Ishikawa (cell line): Measurements from ENCODE around the gene NMB.
A peak's percentile ranks its signal among the peaks of the same experiment; 100 is the strongest.

Experiments used
- CEBPB ChIP-seq: IDR thresholded peaks from 2 replicates; pipeline ENCODE4 v1.6.1; 2012
- CREB1 ChIP-seq: IDR thresholded peaks from 2 replicates; pipeline ENCODE4 v1.6.1; 2012; ENCODE audit warnings: low read depth
- EGR1 ChIP-seq: IDR thresholded peaks from 2 replicates; pipeline ENCODE4 v1.6.1; 2012
- EP300 ChIP-seq: IDR thresholded peaks from 2 replicates; pipeline ENCODE4 v1.6.1; 2012; ENCODE audit warnings: borderline replicate concordance
- FOXM1 ChIP-seq: IDR thresholded peaks from 2 replicates; pipeline ENCODE4 v1.6.1; 2012; ENCODE audit warnings: low read depth, borderline replicate concordance
- MAX ChIP-seq: IDR thresholded peaks from 2 replicates; pipeline ENCODE4 v1.6.1; 2012
- NFIC ChIP-seq: IDR thresholded peaks from 2 replicates; pipeline ENCODE4 v1.6.1; 2012
- RAD21 ChIP-seq: IDR thresholded peaks from 2 replicates; pipeline ENCODE4 v1.6.1; 2012; ENCODE audit warnings: low read depth
- REST ChIP-seq: IDR thresholded peaks from 2 replicates; pipeline ENCODE4 v1.6.1; 2012; ENCODE audit warnings: low read depth, mild to moderate bottlenecking
- TAF1 ChIP-seq: IDR thresholded peaks from 2 replicates; pipeline ENCODE4 v1.6.1; 2012; ENCODE audit warnings: low read depth, mild to moderate bottlenecking
- TCF12 ChIP-seq: IDR thresholded peaks from 2 replicates; pipeline ENCODE4 v1.6.1; 2012; ENCODE audit warnings: low read depth
- TEAD4 ChIP-seq: IDR thresholded peaks from 2 replicates; pipeline ENCODE4 v1.6.1; 2012
- USF1 ChIP-seq: IDR thresholded peaks from 2 replicates; pipeline ENCODE4 v1.6.1; 2012
- YY1 ChIP-seq: IDR thresholded peaks from 2 replicates; pipeline ENCODE4 v1.6.1; 2012; ENCODE audit warnings: low read depth
- ZBTB7A ChIP-seq: IDR thresholded peaks from 2 replicates; pipeline ENCODE4 v1.6.1; 2012; ENCODE audit warnings: low read depth

NMB gene

DNA sequence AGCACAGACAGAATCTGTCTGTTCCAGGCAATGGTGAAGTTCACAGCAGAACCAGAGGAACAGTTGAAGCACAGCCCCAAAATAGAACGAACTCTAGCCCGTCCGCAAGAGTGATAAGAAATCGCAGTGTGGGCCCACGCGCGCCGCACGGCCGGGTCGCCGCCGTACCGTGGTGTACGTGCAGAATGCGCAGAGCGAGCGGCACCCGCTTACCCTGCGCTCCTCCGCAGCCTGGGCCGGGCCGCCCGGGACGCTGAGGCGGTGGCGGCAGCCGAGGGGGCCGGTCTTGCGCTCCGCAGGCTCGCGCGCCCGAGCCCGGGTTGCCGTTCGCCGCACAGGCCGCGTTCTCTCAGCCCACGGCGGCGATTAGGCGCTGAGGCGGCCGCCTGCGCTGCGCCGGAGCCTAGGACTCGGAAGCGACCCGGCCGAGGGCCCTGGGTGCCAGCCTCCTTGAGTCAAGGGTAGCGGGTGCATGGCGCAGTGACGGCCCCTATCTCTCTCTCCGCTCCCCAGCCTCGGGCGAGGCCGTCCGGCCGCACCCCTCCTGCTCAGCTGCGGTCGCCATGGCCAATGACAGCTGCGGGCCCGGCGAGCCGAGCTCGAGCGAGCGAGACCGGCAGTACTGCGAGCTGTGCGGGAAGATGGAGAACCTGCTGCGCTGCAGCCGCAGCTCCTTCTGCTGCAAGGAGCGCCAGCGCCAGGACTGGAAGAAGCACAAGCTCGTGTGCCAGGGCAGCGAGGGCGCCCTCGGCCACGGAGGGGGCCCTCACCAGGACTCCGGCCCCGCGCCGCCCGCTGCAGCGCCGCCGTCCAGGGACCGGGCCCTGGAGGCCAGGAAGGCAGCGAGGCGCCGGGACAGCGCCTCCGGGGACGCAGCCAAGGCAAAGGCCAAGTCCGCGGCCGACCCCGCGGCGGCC lies 24.4 kb downstream of the NMB start:
- no peak; the same call in 1 of the 2 replicates for TF ChIP-seq TCF12
- TF ChIP-seq TAF1: peak; percentile 18; the same call in 1 of the 2 replicates
- TF ChIP-seq NFIC: no peak
- peak; percentile 26; the same call in 1 of the 2 replicates for TF ChIP-seq MAX
- 0 out of 2 replicates have a peak, but pooled peaks have one; percentile 41 for TF ChIP-seq YY1

- TF ChIP-seq YY1 (0 out of 2 replicates have a peak, but pooled peaks have one; percentile 20), EP300 (no peak)
Observed at GRCh38 chr15:84631706-84632272, 26.2 kb downstream of the NMB start.

DNA sequence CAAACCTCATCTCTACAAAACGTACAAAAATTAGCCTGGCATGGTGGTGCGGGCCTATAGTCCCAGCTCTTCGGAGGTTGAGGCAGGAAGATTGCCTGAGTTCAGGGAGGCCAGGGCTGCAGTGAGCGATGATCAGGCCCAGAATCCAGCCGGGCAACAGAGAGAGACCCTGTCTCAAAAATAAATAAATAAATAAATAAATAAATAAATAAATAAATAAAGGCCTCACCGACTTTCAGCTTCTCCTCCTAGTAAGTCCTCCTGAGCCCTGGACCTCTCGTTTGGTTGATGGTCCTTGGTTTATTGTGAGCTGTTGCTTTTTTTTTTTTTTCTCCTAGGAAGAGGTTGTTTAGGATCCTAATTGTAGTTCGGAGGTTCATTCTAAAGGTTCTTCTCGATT lies 29.0 kb downstream of the NMB start:
- TF ChIP-seq RAD21 (no peak), ZBTB7A (no peak), CEBPB (no peak), EP300 (no peak), USF1 (no peak), EGR1 (no peak), MAX (no peak), TCF12 (no peak), FOXM1 (no peak), TEAD4 (no peak), NFIC (no peak), CREB1 (no peak), YY1 (no peak)

DNA sequence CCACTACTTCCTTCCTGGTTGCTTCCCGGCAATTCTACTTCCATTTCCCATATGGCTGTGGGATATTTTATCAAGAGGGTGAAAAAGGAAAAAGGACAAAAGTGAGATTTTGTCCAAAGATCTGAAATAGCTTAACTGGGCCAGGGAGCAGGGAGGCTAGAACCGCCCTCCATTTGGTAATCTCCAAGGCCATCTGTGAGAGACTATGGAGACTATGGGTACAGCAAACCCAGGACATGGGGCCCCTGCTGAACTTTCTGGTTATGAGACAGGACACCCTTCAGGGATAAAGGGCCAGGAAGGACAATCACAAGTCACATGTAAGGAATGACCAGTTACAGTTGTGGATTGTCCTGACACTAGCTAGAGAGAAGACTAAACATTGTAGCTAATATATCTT lies 32.9 kb downstream of the NMB start:
- TF ChIP-seq MAX: no peak

GRCh38 chr15:84624359-84624758 lies 33.6 kb downstream of the NMB start:
- no peak for TF ChIP-seq ZBTB7A
- TF ChIP-seq TEAD4: no peak
- TF ChIP-seq FOXM1: no peak
- TF ChIP-seq RAD21: no peak
- no peak for TF ChIP-seq EGR1
- no peak for TF ChIP-seq TAF1
- no peak for TF ChIP-seq TCF12
- no peak for TF ChIP-seq YY1
- no peak for TF ChIP-seq EP300
- TF ChIP-seq CREB1: no peak
- no peak for TF ChIP-seq MAX
- no peak for TF ChIP-seq USF1

DNA sequence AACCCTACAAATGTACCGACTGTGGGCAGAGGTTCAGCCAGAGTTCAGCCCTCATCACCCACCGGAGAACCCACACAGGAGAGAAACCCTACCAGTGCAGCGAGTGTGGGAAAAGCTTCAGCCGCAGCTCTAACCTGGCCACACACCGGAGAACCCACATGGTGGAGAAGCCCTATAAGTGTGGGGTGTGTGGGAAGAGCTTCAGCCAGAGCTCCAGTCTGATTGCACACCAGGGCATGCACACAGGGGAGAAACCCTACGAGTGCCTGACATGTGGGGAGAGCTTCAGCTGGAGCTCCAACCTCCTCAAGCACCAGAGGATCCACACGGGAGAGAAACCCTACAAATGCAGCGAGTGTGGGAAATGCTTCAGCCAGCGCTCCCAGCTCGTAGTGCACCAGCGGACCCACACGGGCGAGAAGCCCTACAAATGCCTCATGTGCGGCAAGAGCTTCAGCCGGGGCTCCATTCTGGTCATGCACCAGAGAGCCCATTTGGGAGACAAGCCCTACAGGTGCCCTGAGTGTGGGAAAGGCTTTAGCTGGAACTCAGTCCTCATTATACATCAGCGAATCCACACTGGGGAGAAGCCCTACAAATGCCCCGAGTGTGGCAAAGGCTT lies 36.5 kb downstream of the NMB start:
- TF ChIP-seq ZBTB7A (no peak), TCF12 (no peak), YY1 (no peak), NFIC (no peak), FOXM1 (no peak), CREB1 (no peak), TAF1 (no peak), EP300 (no peak), TEAD4 (no peak), MAX (no peak), EGR1 (no peak), REST (no peak), USF1 (no peak), RAD21 (no peak), CEBPB (no peak)
